Right lung (tissue), 10 donors: ENCODE data around the gene ATP2A3. TPM values are rescaled to one million over a fixed set of nuclear protein-coding genes. Genes with fewer than 3 reads are reported as not detected.
A peak's percentile ranks its signal among the peaks of the same experiment; 100 is the strongest.

ENCODE experiments used
- DNase-seq, 2 donors: peaks; one replicate each; pipeline ENCODE4 v3.0.0-alpha.2; 2013
- long read RNA-seq, 8 donors: transcript quantifications; one replicate each; lab custom pipeline, GENCODE V29; 2026
- polyA plus RNA-seq, 5 donors: library from polyadenylated mRNA; unstranded; fragments of 120-200 nt; gene quantifications; one replicate each; pipeline versions ENCODE4 v1.2.1 to v1.2.3, GENCODE V29; 2013; ENCODE audit warnings: inconsistent platforms in 1 of 5, low replicate concordance in 1 of 5; ENCODE audit not compliant: insufficient read length in 5 of 5, insufficient read depth in 1 of 5

The ATP2A3 gene
- 1 to 10 TPM; 4.3 to 9.6 (median 6.2) TPM for polyA plus RNA-seq
- long read RNA-seq, donor 1: 0 reads
- long read RNA-seq, donor 2: 0 reads
- long read RNA-seq, donor 3: 0 reads
- long read RNA-seq, donor 4: 0 reads
- long read RNA-seq, donor 5, partial matches to known transcripts: 0 of 1 reads
- long read RNA-seq, donor 5, other reads (novel, unspliced or antisense): 0 of 1 reads
- long read RNA-seq, donor 6, full-length matches to known transcripts: 4 of 4 reads
- long read RNA-seq, donor 6, partial matches to known transcripts: 0 of 4 reads
- long read RNA-seq, donor 6, other reads (novel, unspliced or antisense): 0 of 4 reads
- long read RNA-seq, donor 7, full-length matches to known transcripts: 1 of 1 reads
- long read RNA-seq, donor 7, partial matches to known transcripts: 0 of 1 reads
- long read RNA-seq, donor 7, other reads (novel, unspliced or antisense): 0 of 1 reads
- long read RNA-seq, donor 8: 0 reads

DNA sequence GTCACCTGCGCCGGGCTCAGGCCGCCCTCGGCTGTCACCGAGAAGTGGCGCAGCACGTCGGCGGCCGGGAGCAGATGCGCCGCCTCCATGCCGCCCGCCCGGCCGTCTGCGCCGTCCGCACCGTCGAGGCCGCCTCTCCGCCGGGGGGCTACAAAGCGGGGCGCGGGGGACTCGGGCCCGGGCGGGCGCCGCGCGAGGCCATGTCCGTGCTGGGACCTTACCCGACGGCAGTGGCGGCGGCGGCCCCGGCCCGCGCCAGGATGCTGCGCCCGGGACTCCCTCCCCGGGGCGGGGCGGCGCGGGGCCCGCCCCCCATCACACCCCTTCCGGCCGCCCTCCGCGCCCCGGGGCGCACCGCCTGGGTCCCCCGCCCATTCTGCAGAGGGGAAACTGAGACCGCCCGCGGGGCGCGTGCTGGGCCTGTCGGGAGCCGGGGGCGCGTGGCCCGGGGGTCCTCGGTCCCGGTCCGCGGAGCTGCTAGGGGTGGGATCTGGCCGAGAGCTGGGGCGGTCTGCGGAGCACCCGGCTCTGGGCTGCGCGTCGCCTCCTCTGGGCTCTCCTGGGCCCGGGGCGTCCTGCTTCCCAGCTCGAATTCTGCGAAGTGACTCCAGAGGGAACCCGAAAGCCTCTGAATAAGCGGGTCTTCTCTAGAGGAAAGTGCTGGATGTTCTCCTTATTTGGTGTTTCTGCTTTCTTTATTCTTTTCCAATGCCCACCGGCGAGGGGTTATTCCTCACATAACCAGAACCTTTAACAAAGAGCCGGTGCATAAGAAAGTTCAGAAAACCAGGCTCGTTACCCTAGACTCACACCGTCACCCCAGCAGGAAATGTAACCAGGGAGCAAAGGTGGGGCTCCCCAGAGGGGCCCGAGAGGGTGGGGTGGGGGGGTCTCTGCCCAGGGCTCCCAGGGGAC is at the start of gene ATP2A3:
Gene ATP2A3 (minus strand): TSS at position 235 of the 915 bp plus-strand sequence. CDS start 146 bp downstream, at position 89.
- no peak for DNase-seq

DNA sequence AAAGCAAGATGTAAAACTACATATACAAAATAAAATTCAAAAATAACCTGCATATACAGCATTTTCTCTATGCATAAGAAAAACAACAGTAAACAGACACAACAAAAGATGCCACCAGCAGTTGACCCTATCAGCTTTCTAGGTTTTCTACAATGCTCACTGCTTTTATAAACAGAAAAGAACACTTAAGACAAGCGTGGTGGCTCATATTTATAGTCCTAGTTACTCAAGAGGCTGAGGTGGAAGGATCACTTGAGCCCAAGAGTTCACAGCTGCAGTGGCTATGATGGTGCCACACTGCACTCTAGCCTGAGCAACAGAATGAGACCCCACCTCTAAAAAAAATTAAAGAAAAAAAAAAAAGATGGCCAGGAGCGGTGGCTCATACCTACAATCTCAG is 46.5 kb upstream of the ATP2A3 start:
- DNase-seq: no peak

DNA sequence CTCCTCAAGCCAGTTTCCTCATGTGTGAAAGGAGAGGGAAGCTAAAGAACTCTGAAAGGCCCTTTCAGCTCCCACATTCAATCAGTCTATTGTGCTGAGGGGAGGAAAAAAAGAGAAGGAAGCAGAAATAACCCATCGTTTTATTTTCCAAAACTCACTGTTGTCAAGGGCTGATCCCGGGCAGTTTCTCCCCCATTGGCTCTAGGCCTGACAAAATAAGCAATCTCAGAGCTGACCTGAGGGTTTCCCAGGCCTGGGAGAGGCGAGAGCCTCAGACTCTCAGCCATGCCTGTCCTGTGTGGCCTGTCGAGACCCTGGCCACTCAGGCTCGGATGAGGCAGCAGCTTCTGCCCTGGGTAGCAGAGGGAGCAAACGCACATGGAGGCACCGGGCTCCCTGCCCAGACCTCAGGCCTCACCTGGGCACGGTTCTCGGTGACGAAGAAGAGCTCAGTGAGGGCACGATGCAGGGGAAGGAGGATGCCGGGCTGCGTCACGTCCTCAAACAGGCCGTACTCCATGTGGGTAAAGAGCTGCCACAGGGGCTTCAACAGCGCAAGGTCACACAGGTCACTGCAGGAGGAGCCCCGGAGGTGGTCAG is 45.0 kb upstream of the ATP2A3 start:
- DNase-seq: no peak

DNA sequence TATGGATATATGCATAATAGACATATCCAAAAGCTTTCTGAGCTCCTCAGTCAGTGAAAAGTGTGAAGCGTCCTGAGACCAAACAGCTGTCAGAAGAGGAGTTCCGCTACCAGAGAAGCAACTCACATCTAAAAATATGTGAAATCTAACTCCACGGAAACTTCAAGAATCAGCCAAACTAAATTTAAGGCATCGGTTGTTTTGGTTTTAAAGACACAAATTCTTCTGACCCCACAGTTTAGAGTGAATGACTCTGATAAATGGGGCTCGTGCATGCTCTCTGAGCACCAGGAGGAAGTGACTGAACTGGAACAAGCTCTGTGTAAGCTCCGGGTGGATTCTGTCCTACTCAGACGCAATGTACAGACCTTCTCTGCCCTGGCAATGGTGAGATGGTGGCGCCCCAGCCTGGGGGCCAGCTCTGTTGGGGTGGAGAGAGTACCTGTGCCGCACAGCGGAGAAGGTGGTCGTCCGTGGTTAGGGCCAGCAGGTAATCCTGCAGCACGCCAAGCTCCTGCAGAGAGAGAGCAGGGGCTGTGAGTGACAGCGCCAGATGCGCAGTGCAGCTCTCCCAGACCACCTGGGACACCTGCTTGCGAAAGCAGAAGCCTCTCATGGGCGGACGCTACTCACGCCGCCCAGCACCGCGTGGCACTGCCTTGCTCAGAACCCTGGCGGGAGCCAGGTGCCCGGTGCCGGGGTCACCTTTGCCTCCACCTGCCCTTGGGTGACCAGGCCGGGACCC is 44.4 kb upstream of the ATP2A3 start:
- DNase-seq: peak; percentile 61 to 64

DNA sequence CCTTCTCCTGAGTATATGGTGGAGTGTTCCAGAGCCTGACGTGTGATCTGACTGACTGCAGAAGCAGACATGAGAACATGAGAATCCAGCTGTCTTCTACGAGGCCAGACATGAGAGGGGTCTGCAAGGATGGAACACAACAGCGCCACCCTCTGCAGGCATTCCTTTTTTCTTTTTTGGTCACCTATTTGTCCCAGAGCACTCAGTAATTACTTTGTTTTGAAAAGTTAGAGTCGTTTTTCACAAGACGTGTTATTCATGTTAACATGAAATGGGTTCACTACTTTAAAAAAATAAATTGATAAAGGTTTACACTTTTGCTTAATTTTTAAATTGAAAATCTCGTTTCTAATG is 43.8 kb upstream of the ATP2A3 start:
- peak; percentile 71 to 72 for DNase-seq

DNA sequence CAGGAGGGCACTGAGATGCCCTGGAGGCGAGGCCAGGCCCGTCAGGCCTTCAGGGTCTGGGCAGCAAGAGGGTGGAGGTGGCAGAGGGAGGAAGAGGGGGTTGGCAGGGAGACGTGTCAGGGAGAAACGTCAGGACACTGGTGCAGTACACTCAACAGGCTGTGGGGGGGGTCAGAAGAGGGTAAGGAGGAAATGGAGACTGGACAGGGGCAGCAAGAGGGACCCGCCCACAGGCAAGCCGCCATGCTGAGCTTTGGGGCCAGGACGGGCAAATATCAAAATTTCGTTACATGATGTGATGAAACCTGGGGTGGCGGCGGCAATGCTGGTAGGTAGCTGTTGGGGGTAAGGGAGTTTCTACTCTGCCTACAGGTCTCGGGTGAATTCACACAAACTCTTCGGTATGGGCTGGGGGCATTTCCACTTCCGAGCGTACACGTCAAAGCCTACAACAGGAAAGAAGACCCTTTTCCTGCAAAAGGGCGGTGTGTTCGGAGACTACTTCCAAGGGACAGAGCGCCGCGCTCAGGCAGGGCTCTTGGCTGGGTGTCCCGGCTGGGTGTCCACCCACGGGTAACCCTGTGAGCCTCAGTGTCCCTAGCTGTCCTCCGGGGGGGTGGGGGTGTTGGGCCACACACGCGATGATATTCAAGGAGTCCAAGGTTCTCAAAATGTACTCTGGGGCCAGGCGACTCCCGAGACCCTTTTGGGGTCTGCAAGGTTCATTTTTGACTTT is 43.3 kb upstream of the ATP2A3 start:
- no peak for DNase-seq

DNA sequence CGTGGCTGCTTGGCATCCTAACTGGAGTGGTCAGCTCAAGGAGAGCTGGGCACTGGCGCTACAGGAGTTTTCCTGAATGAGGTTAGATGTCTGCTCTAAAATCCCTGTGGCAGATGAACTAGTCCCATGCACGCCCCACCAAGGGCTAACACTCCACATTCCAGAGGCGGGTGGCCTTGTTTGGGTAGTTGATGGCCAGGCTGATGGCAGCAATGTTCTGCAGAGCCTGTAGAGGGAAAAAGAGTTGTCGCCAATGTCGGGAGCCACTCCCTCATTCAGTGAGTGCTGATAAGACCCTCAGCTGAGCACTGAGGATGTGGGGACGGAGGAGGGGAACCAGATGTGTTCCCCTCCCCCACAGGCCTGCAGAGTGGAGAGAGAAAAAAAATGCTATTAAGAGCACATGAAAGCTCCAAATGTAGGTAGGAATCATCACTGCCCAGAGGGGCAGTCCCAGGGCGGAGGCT is 42.5 kb upstream of the ATP2A3 start:
- no peak for DNase-seq

DNA sequence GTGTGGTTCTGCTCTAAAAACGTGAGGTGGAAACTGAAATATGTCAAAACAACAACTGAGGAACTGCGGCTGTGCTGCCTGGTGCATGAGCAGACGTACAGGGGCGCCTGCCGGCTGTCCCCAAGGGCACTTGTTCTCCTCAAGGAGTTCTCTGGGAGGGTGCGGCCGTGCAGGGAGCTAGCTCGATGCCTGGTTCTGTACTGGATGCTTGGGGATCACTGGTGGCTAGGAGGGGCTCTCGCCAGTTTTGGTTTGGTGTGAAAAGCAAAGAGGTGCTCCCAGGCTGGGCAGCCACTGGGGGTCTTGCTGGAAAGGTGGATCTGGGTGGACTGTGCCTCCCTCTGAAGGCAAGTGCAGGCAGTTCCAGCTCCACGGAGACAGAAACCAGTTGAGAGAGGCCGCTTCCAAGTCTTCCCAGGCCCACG is 41.9 kb upstream of the ATP2A3 start:
- DNase-seq: no peak

DNA sequence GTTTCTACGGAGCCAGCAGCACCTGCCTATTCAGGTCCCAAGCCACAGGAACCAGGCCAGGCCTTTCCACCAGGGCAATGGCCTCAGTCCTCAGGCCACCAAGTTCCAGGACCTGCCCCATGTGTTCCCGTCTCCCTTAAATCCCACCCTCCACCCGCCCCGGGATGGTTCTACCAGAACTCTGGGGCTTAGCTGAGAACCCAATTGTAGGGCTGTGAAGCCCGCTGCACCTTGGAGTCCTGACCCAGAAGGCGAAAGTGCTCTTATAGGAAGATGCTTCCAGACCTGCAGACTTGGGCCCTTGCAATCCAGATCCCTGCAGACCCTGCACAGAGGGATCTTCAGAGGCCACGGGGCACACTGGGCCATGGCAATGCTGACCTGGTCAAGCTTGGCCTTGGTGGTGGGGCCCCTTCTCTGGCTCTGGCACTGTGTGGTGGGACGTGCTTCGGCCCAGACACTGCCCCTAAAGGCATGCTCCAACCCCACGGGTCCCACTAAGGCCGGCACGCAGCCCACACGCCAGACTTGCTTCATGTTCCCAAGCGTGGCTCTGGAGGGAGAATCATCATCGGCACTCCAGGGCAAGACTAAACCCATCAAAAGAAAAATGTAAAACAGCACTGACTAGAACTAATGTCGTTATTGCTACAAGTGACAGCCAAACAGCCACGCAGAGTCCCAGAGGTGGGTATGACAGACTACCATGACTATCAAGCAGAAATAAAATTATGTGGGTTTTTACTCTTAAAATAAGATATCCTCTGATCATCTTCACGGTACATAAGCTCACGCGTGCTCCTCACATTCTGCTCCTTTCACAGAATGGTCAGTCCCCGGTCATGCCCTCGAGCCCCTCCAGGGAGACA is 41.3 kb upstream of the ATP2A3 start:
- DNase-seq: no peak

DNA sequence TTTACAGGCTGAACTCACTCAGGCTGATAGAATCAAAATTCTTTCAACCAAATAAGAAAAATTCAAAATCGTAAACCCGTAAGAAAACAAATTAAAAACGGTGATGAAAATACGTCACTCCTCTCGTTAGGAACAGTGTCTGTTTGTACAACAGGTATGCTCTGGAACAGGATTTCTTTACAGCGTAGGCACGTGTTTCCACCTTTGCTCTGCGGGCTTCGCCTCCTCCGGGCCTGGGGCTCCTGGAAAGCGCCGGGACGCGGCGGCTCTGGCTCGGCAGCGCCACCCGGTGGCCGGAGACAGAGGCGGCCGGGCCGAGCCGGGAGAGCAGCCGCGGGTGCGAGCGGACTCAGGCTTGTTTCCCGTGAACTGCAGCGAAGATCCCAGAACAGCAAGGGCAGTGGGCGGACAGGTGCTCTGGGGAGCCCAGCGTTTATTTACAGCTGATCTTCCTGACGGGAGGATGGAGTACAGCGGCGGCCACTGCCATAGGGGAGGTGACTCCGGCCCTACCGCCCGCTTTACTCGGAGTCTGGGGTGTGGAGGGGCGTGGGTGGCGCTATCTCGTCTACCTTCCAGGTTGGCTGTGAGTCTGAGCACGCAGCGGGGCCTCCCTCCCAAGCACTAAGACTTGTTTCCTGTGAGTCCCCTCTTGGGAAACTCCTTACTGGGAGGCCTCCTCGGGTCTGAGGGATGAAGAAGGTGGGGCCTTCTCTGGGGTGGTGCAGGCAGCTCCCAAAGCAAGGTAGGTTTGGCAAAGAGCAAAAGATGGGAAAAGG is 40.5 kb upstream of the ATP2A3 start:
- DNase-seq: peak in 1 of 2 donors; percentile 40

DNA sequence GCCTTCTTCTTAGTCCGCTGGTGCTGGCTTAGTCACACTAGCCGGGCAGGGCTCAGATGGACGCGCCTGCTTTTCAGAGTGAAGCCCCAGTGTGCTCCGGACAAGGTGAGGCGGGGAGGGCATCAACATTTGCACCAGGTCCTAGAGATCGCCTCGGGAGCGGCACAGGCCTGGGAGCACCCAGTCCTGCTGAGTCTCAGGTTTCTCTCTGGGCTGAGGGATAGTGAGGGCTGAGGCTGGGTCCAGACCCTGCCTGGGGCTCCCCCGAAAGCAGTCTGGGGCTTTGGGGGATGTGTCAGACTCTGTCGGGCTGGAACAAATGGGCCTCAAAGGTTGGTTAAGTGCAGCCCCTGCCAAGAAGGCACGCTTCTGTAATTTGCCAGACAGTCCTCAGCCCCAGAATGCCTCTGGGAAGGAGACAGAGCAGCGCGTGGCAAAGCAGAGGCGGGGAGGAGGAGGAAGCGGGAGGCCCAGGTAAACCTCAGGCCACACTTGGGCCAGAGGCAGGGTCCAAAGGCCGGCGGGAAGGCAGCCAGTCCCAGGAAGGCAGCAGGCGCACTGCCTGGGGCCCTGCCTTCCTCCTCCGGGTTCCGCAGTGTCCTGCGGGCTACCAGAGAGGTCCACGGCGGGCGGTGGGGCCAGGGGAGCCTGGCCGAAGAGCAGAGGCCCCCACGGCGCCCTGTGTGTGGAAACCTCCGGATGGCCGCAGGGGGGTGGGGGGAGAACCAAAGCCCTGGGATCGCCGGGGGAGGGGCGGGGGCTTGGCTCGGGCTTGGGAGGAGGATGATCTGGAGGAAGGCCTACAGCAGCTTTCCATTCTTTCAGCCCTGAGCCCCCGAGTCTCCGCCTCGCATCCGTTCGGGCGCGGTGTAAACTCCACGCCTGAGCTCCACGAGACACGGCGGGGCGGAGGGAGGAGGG is 39.5 kb upstream of the ATP2A3 start:
- DNase-seq: no peak

DNA sequence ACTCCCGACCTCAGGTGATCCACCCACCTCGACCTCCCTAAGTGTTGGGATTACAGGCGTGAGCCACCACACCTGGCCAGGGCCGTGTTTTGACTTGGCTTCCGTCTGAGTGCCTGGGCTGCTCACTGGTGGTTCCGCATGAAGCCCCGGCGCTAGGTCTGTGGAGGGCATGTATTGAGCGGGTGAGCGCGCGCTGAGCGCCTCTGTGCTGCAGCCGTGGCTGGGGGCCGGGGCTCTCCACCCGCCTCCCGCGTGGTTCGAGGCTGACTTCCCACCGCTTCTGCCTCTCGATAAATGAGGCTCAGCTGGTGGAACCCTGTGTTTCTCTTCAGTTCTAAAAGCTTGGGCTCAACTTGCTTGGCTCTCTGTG is 38.9 kb upstream of the ATP2A3 start:
- no peak for DNase-seq

DNA sequence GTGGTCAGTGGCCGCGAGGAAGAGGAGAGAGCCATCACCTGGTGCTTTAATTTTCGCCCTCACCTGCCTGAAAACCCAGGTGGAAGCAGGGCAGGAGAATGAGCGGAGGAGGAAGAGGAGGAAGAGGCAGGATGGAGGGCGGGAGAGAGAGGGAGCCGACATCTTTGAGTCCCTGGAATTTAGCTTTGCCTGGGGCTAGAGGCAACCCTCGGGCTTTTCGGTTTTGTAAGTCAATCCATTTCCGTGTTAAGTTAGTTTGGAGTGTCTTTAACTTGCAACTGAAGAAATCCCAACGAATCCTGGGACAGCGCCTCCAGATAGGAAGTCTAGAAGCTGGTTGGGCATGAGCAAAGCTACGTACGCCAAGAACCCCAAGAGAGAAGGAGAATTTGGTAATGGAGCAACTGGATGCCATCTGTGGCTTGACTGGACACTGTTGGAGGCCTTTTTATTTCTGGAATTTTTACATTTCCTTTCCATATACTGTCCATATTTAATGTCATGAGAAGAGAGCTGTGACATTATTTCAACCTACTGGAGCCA is 36.9 kb upstream of the ATP2A3 start:
- DNase-seq: no peak

DNA sequence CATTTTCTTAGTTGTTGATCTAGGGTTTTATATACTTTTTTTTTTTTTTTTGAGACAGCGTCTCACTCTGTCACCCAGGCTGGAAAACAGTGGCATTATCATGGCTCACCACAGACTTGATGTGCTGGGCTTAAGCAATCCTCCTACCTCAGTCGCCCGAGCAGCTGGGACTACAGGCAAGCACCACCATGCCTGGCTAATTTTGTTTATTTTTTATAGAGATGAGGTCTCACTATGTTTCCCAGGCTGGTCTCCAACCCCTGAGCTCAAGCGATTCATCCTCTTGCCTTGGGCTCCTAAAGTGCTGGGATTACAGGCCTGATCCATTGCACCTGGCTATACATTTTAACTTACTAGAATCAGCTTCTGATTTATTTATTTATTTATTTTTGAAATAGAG is 34.2 kb upstream of the ATP2A3 start:
- DNase-seq: no peak

DNA sequence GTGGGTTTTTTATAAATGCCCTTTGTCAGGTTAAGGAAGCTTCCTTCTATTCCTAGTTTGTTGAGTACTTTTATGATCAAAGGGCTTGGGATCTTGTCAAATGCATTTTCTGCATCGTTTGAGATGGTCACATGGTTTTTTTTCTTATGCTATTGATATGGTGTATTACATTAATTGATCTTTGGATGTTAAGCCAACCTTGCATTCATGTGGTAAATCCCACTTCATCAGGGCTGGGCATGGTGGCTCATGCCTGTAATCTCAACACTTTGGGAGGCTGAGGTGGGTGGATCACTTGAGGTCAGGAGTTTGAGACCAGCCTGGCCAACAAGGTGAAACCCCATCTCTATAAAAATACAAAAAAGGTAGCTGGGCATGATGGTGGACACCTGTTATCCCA is 30.8 kb upstream of the ATP2A3 start:
- no peak for DNase-seq

DNA sequence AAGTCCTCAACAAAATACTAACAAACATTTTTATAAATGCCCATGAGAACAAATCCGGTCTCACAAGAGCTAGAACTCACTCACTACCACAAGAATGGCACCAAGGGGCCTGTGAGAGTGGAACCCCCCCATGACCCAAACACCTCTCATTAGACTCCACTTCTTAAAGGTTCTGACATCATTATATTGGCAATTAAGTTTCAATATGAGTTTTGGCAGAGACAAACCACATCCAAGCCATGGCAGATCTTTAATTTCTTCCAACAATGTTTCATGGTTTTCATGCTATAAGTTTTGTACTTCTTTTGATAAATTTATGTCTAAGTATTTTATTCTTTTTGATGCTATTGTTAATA is 30.0 kb upstream of the ATP2A3 start:
- DNase-seq: no peak

DNA sequence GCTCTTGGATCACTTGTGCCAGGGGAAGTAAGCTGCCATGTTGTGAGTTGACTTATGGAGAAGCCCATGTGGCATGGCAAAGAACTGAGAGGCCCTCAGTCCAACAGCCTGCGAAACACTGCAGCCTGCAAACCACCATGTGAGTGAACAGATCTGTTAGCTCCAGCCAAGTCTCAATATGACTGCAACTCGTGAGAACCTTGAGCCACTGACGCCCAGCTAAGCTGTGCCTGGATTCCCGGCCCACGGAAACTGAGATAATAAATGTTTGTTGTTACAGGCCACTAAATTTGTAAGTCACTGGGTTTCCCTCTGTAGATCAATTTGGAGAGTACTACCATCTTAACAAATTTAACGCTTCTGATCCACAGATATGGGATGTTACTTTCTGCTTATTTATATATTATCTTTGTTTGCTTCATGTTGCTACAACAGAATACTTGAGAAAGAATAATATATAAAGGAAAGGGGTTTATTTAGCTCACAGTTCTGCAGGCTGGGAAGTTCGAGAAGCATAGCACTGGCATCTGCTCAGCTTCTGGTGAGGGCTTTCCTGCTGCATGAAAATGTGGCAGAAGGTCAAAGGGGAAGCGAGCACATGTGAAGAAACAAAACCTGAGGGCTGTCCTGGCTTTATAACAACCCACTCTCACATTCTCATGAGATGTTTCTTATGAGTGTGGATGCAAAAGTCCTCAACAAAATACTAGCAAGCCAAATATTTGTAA is 29.4 kb upstream of the ATP2A3 start:
- no peak for DNase-seq
